H1 (cell line): Measurements from ENCODE around the gene ZNF860. TPM values are rescaled to one million over a fixed set of nuclear protein-coding genes. Genes with fewer than 3 reads are reported as not detected.
A peak's percentile ranks its signal among the peaks of the same experiment; 100 is the strongest.

Source experiments
- CBX8 ChIP-seq: fragments of 300-800, 300-1000 bp; sonication (generic); IDR thresholded peaks from 2 replicates; pipeline ENCODE4 v1.7.1; 2016; ENCODE audit warnings: low read depth, low read length, borderline replicate concordance
- CREB1 ChIP-seq: IDR thresholded peaks from 2 replicates; pipeline ENCODE4 v1.6.1; 2012; ENCODE audit warnings: inconsistent platforms
- CTCF ChIP-seq, 3 experiments: IDR thresholded peaks; 1 replicate in 2 of 3; 2 replicates in 1 of 3; pipeline versions ENCODE4 v1.5.1 to v1.6.1; 2011; ENCODE audit warnings: low read length in 3 of 3, mild to moderate bottlenecking in 3 of 3, inconsistent platforms in 2 of 3, low read depth in 1 of 3, moderate library complexity in 1 of 3; ENCODE audit not compliant: insufficient read depth in 1 of 3; ENCODE audit errors: control extremely low read depth in 1 of 3
- E2F6 ChIP-seq: IDR thresholded peaks from 2 replicates; pipeline ENCODE4 v1.6.1; 2012; ENCODE audit warnings: inconsistent platforms
- EGR1 ChIP-seq: IDR thresholded peaks from 2 replicates; pipeline ENCODE4 v1.6.1; 2011; ENCODE audit warnings: low read depth, low read length, borderline replicate concordance
- HDAC2 ChIP-seq, 2 experiments: fragments of 300-600 bp in 1 of 2; sonication (generic) in 1 of 2; IDR thresholded peaks; 2 replicates each; pipeline ENCODE4 v1.6.1; 2011 to 2012; ENCODE audit warnings: low read depth in 2 of 2, low read length in 2 of 2, mild to moderate bottlenecking in 2 of 2, moderate library complexity in 2 of 2, borderline replicate concordance in 1 of 2, inconsistent platforms in 1 of 2
- KDM1A ChIP-seq: fragments of 200-600, 300-600 bp; sonication (generic); IDR thresholded peaks from 2 replicates; pipeline ENCODE4 v1.7.1; 2016; ENCODE audit warnings: mild to moderate bottlenecking, low read length, borderline replicate concordance
- KDM4A ChIP-seq: IDR thresholded peaks from one replicate; pipeline ENCODE4 v1.7.1; 2012; ENCODE audit warnings: low read depth, mild to moderate bottlenecking, moderate library complexity, low read length, inconsistent platforms; ENCODE audit not compliant: severe bottlenecking
- MAFK ChIP-seq: IDR thresholded peaks from 2 replicates; pipeline ENCODE4 v1.6.1; 2012; ENCODE audit warnings: low read depth, mild to moderate bottlenecking, improper control_type of control experiment, low read length
- MAX ChIP-seq: IDR thresholded peaks from 2 replicates; pipeline ENCODE4 v1.6.1; 2012; ENCODE audit warnings: inconsistent platforms
- NANOG ChIP-seq: IDR thresholded peaks from 2 replicates; pipeline ENCODE4 v1.6.1; 2011; ENCODE audit warnings: low read length, low read depth, mild to moderate bottlenecking, inconsistent platforms; ENCODE audit not compliant: insufficient read depth, poor library complexity, severe bottlenecking
- POLR2A ChIP-seq, 2 experiments: IDR thresholded peaks; 1 replicate in 1 of 2; 2 replicates in 1 of 2; pipeline ENCODE4 v1.6.1; 2011; ENCODE audit warnings: low read depth in 2 of 2, low read length in 2 of 2, mild to moderate bottlenecking in 2 of 2; ENCODE audit errors: control extremely low read depth in 1 of 2
- RXRA ChIP-seq: IDR thresholded peaks from 2 replicates; pipeline ENCODE4 v1.6.1; 2011; ENCODE audit warnings: low read depth, mild to moderate bottlenecking, low read length, moderate library complexity; ENCODE audit not compliant: insufficient read depth
- SIN3A ChIP-seq, 2 experiments: IDR thresholded peaks in 1 of 2; conservative IDR thresholded peaks in 1 of 2; 2 replicates each; pipeline ENCODE4 v1.6.1; 2011 to 2012; ENCODE audit warnings: low read length in 2 of 2, improper control_type of control experiment in 1 of 2, low read depth in 1 of 2, mild to moderate bottlenecking in 1 of 2
- SIX5 ChIP-seq: IDR thresholded peaks from 2 replicates; pipeline ENCODE4 v1.6.1; 2011; ENCODE audit warnings: mild to moderate bottlenecking, low read depth, low read length
- SP1 ChIP-seq: IDR thresholded peaks from 2 replicates; pipeline ENCODE4 v1.6.1; 2011; ENCODE audit warnings: low read depth, low read length
- USF2 ChIP-seq: IDR thresholded peaks from 2 replicates; pipeline ENCODE4 v1.6.1; 2011; ENCODE audit warnings: low read length, improper control_type of control experiment
- ZNF274 ChIP-seq: IDR thresholded peaks from 2 replicates; pipeline ENCODE4 v1.7.0; 2012; ENCODE audit warnings: low read length, borderline replicate concordance; ENCODE audit errors: extremely low read depth
- polyA plus RNA-seq, 7 experiments: library from polyadenylated mRNA; depleted of rRNA in 3 of 7; stranded (reverse) in 5 of 7; unstranded in 2 of 7; fragments of >200 nt in 5 of 7; fragments of 200-250 nt in 2 of 7; gene quantifications; 1 replicate in 5 of 7; 2 replicates in 1 of 7; 4 replicates in 1 of 7; pipeline versions ENCODE4 v1.2.1 to v1.2.3, GENCODE V29; 2011 to 2013; ENCODE audit warnings: missing spikeins in 2 of 7, mixed read lengths in 2 of 7
- total RNA-seq: library from RNA; stranded (reverse); fragmentation: NEBNext Ultra II Directional; extraction: Animal tissue kit (Norgen Biotek cat#: 25700); gene quantifications from 2 replicates; pipeline ENCODE4 v1.2.1, GENCODE V29; 2021

The ZNF860 gene
- total and polyA plus RNA-seq, 2 of the 8 experiments (the other 6 are each of a cell fraction or from before 2014, with no cell fraction given) = 3.2 to 8.6 TPM

GRCh38 chr3:31959951-31960792 lies 21.4 kb upstream of the ZNF860 start (continued):
- TF ChIP-seq EGR1 (no peak), USF2 (no peak), RXRA (no peak), NANOG (no peak), SIX5 (no peak), E2F6 (no peak), MAFK (no peak), CTCF (IDR thresholded peaks at IDR 0.05; ENCODE audit: control extremely low read depth in 1 of 3, insufficient read depth in 1 of 3, low read depth in 1 of 3, low read length in 3 of 3) (no peak), SP1 (no peak), POLR2A (IDR thresholded peaks at IDR 0.05; ENCODE audit: control extremely low read depth in 1 of 2, low read depth in 2 of 2, low read length in 2 of 2) (peak in 1 of 2 experiments; percentile 20; a peak in 1 of 3 replicates), SIN3A (conservative IDR thresholded peaks at IDR 0.05 in 1 of 2, IDR thresholded peaks at IDR 0.05 in 1 of 2; ENCODE audit: low read depth in 1 of 2, low read length in 2 of 2) (0 out of 4 replicates have a peak, but pooled peaks of 1 of the 2 experiments have one; percentile 32), ZNF274 (no peak), KDM1A (no peak), MAX (no peak; the same call in 1 of the 2 replicates), KDM4A (no peak), CREB1 (no peak), CBX8 (no peak), HDAC2 (IDR thresholded peaks at IDR 0.05; ENCODE audit: borderline replicate concordance in 1 of 2, low read depth in 2 of 2, low read length in 2 of 2) (peak in 1 of 2 experiments; percentile 55; a peak in 1 of 4 replicates)
